ENCODE measurements around the gene HAP1. TPM values are rescaled to one million over a fixed set of nuclear protein-coding genes. Genes with fewer than 3 reads are reported as not detected.

HAP1 gene
- total RNA-seq, 1 experiment from 2014 or later: not detected

Other genes with a start within 250 kb of the HAP1 start
- not detected in 2 replicates for gene KRT36, start 244.7 kb downstream of the HAP1 start, total RNA-seq (2014; rRNA removed)
- gene KRT13, start 229.0 kb downstream of the HAP1 start, total RNA-seq (2014; rRNA removed): not detected in 2 replicates
- gene KRT15, start 215.8 kb downstream of the HAP1 start, total RNA-seq (2014; rRNA removed): 0.19 and 0.46 TPM in 2 replicates
- not detected in 2 replicates for gene KRT19, start 206.3 kb downstream of the HAP1 start, total RNA-seq (2014; rRNA removed)
- gene KRT9, start 162.6 kb downstream of the HAP1 start, total RNA-seq (2014; rRNA removed): not detected in 2 replicates
- gene KRT14, start 147.7 kb downstream of the HAP1 start, total RNA-seq (2014; rRNA removed): not detected in 2 replicates
- gene KRT16, start 121.9 kb downstream of the HAP1 start, total RNA-seq (2014; rRNA removed): not detected in 2 replicates
- 6.9 and 11.0 TPM in 2 replicates for gene KRT17, start 110.1 kb downstream of the HAP1 start, total RNA-seq (2014; rRNA removed)
- gene EIF1, start 45.8 kb downstream of the HAP1 start, total RNA-seq (2014; rRNA removed): 56.9 and 63.7 TPM in 2 replicates
- gene GAST, start 22.3 kb downstream of the HAP1 start, total RNA-seq (2014; rRNA removed): not detected in 2 replicates
- not detected in 2 replicates for gene JUP, start 52.1 kb upstream of the HAP1 start, total RNA-seq (2014; rRNA removed)
- 46.0 and 49.1 TPM in 2 replicates for gene P3H4, start 77.3 kb upstream of the HAP1 start, total RNA-seq (2014; rRNA removed)
- gene FKBP10, start 78.4 kb upstream of the HAP1 start, total RNA-seq (2014; rRNA removed): 271 and 283 TPM in 2 replicates
- 74.1 and 101 TPM in 2 replicates for gene NT5C3B, start 101.6 kb upstream of the HAP1 start, total RNA-seq (2014; rRNA removed)
- not detected in 2 replicates for gene KLHL10, start 103.2 kb upstream of the HAP1 start, total RNA-seq (2014; rRNA removed)
- 21.8 and 22.5 TPM in 2 replicates for gene KLHL11, start 130.8 kb upstream of the HAP1 start, total RNA-seq (2014; rRNA removed)
- gene ACLY, start 184.3 kb upstream of the HAP1 start, total RNA-seq (2014; rRNA removed): 181 and 184 TPM in 2 replicates
- 0.19 and 0.86 TPM in 2 replicates for gene ODAD4, start 196.0 kb upstream of the HAP1 start, total RNA-seq (2014; rRNA removed)
- gene CNP, start 232.2 kb upstream of the HAP1 start, total RNA-seq (2014; rRNA removed): 61.6 and 75.1 TPM in 2 replicates

Measured in LHCN-M2 (cell line).